ENCODE measurements around the gene CHRNA10.

DNA sequence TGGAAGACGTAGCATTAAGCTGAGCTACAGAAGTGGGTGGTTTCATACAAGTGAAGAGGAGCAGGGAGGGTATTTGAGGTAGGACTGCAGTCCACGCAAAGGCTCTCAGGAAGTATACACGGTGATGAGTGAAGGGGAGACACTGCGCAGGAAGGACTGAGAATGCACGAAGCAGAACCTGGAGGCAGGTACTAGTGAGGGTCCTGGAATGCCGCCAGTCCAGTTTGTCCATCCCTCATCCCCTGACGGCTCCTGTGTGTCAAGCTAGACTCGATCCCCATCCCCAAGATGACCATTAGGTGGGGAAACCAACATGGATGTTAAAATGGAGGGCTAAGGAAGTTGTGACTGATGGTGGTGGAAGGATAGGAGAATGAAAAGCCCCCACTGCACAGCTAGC is 53.2 kb downstream of the CHRNA10 start:
- TF ChIP-seq, protein P1, sequence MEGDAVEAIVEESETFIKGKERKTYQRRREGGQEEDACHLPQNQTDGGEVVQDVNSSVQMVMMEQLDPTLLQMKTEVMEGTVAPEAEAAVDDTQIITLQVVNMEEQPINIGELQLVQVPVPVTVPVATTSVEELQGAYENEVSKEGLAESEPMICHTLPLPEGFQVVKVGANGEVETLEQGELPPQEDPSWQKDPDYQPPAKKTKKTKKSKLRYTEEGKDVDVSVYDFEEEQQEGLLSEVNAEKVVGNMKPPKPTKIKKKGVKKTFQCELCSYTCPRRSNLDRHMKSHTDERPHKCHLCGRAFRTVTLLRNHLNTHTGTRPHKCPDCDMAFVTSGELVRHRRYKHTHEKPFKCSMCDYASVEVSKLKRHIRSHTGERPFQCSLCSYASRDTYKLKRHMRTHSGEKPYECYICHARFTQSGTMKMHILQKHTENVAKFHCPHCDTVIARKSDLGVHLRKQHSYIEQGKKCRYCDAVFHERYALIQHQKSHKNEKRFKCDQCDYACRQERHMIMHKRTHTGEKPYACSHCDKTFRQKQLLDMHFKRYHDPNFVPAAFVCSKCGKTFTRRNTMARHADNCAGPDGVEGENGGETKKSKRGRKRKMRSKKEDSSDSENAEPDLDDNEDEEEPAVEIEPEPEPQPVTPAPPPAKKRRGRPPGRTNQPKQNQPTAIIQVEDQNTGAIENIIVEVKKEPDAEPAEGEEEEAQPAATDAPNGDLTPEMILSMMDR (IDR thresholded peaks at IDR 0.05; ENCODE audit: low read depth, low read length), result no peak
- TF ChIP-seq EZH2phosphoT487 (IDR thresholded peaks at IDR 0.05; ENCODE audit: low read depth), result no peak
